HTERT RPE-1 (cell line): ENCODE results near the gene PAMR1.

ENCODE experiments used
- in situ Hi-C: fragments of 300-500 bp; cut with MboI; formaldehyde crosslinking; loops from 4 replicates; pipeline ENCODE4 v1.14.3; 2020; ENCODE audit warnings: low sequenced_read_pairs

The PAMR1 gene

GRCh38 chr11:35407041-35407440, 118.4 kb downstream of the PAMR1 start:
- in situ Hi-C loops, result no loop called here

GRCh38 chr11:35404388-35404775, 121.0 kb downstream of the PAMR1 start:
- in situ Hi-C loops, result no loop called here

- in situ Hi-C loops, result no loop called here
These were observed 121.5 kb downstream of the PAMR1 start for GRCh38 chr11:35403765-35404387.

GRCh38 chr11:35402751-35403660, 122.4 kb downstream of the PAMR1 start:
- in situ Hi-C loops, result no loop called here

GRCh38 chr11:35398881-35399280, 126.5 kb downstream of the PAMR1 start:
- in situ Hi-C loops, result no loop called here

GRCh38 chr11:35394941-35395340, 130.5 kb downstream of the PAMR1 start:
- in situ Hi-C loops, result no loop called here

GRCh38 chr11:35393098-35393497, 132.3 kb downstream of the PAMR1 start:
- in situ Hi-C loops, result no loop called here

- in situ Hi-C loops, result no loop called here
These were observed 133.3 kb downstream of the PAMR1 start for GRCh38 chr11:35391922-35392688.

GRCh38 chr11:35390737-35391682, 134.4 kb downstream of the PAMR1 start:
- in situ Hi-C loops, result no loop called here

- in situ Hi-C loops, result no loop called here
These were observed 135.4 kb downstream of the PAMR1 start for GRCh38 chr11:35389897-35390465.

GRCh38 chr11:35389112-35389511, 136.3 kb downstream of the PAMR1 start:
- in situ Hi-C loops, result no loop called here

GRCh38 chr11:35388061-35388460, 137.4 kb downstream of the PAMR1 start:
- in situ Hi-C loops, result no loop called here

- in situ Hi-C loops, result no loop called here
These were observed 138.1 kb downstream of the PAMR1 start for GRCh38 chr11:35387111-35387982.

GRCh38 chr11:35383953-35384352, 141.5 kb downstream of the PAMR1 start:
- in situ Hi-C loops, result no loop called here
